Naive thymus-derived CD4-positive, alpha-beta T cell (primary cell): ENCODE results near the gene FAM131B. TPM values are rescaled to one million over a fixed set of nuclear protein-coding genes. Genes with fewer than 3 reads are reported as not detected.

Experiments
- ATAC-seq: fragments of 150-1000 bp; cut with Tn5 transposase; 2 replicates; pipeline ENCODE4 v1.10.0; 2021; ENCODE audit warnings: mild to moderate bottlenecking, moderate library complexity
- CTCF ChIA-PET: fragments of 350-600 bp; sonication (Branson Sonifier 250); formaldehyde crosslinking; loops from one replicate; lab custom pipeline; 2021; ENCODE audit warnings: antibody characterized with exemption; lab: Charles Lee
- POLR2A ChIA-PET: fragments of 350-600 bp; sonication (Branson Sonifier 250); formaldehyde crosslinking; loops from one replicate; lab custom pipeline; 2021; ENCODE audit warnings: antibody characterized with exemption, inconsistent platforms; lab: Charles Lee
- DNase-seq, 9 donors: peaks; one replicate each; pipeline versions ENCODE4 v3.0.0 to v3.0.0-alpha.2; 2020 to 2022; ENCODE audit warnings: mixed read lengths in 1 of 9
- H3K27ac ChIP-seq: one replicate; pipeline ENCODE4 v1.7.0; 2013; ENCODE audit warnings: mild to moderate bottlenecking, low read depth, low read length, moderate library complexity
- H3K27me3 ChIP-seq, 2 donors: one replicate each; pipeline ENCODE4 v1.7.0; 2013; ENCODE audit warnings: low read length in 2 of 2, mild to moderate bottlenecking in 2 of 2, moderate library complexity in 2 of 2; ENCODE audit not compliant: control insufficient read depth in 2 of 2, insufficient read depth in 2 of 2
- H3K36me3 ChIP-seq, 3 experiments: 1 replicate in 2 of 3; 2 replicates in 1 of 3; pipeline ENCODE4 v1.7.0; 2013; ENCODE audit warnings: low read length in 3 of 3, mild to moderate bottlenecking in 3 of 3, moderate library complexity in 1 of 3; ENCODE audit not compliant: insufficient read depth in 3 of 3, control insufficient read depth in 2 of 3
- H3K4me1 ChIP-seq, 2 donors: one replicate each; pipeline ENCODE4 v1.7.0; 2013; ENCODE audit warnings: low read length in 2 of 2, mild to moderate bottlenecking in 2 of 2, moderate library complexity in 1 of 2; ENCODE audit not compliant: control insufficient read depth in 2 of 2, insufficient read depth in 2 of 2
- H3K4me3 ChIP-seq: 2 replicates; pipeline ENCODE4 v1.7.0; 2013; ENCODE audit warnings: mild to moderate bottlenecking, low read length
- H3K9me3 ChIP-seq, 3 experiments: 1 replicate in 2 of 3; 2 replicates in 1 of 3; pipeline ENCODE4 v1.7.0; 2013; ENCODE audit warnings: low read length in 3 of 3; ENCODE audit not compliant: control insufficient read depth in 2 of 3
- H3K27ac Mint-ChIP-seq, 9 donors: one replicate each; pipeline ENCODE4 v1.8.0; 2020 to 2022; ENCODE audit warnings: mixed read lengths in 9 of 9, mild to moderate bottlenecking in 8 of 9, moderate library complexity in 5 of 9, inconsistent platforms in 2 of 9
- H3K27me3 Mint-ChIP-seq, 5 donors: one replicate each; pipeline ENCODE4 v1.8.0; 2021 to 2022; ENCODE audit warnings: mixed read lengths in 5 of 5, mild to moderate bottlenecking in 1 of 5
- H3K36me3 Mint-ChIP-seq, 5 donors: one replicate each; pipeline ENCODE4 v1.8.0; 2020 to 2022; ENCODE audit warnings: mixed read lengths in 5 of 5, mild to moderate bottlenecking in 3 of 5, inconsistent platforms in 1 of 5
- H3K4me1 Mint-ChIP-seq, 7 donors: one replicate each; pipeline ENCODE4 v1.8.0; 2020 to 2022; ENCODE audit warnings: mixed read lengths in 7 of 7, mild to moderate bottlenecking in 3 of 7, inconsistent platforms in 1 of 7
- H3K4me3 Mint-ChIP-seq, 10 donors: one replicate each; pipeline ENCODE4 v1.8.0; 2020 to 2022; ENCODE audit warnings: mild to moderate bottlenecking in 10 of 10, mixed read lengths in 10 of 10, moderate library complexity in 6 of 10, inconsistent platforms in 2 of 10
- H3K9me3 Mint-ChIP-seq, 11 donors: one replicate each; pipeline ENCODE4 v1.8.0; 2020 to 2022; ENCODE audit warnings: mixed read lengths in 11 of 11, mild to moderate bottlenecking in 4 of 11, inconsistent platforms in 1 of 11, moderate library complexity in 1 of 11
- intact Hi-C, 2 donors: fragments of 100-400 bp; cut with micrococcal nuclease; formaldehyde crosslinking; loops; one replicate each; pipeline ENCODE4 v1.15.1; 2023
- polyA plus RNA-seq, 2 donors: library from polyadenylated mRNA; unstranded; fragments of 300-500 nt; fragmentation: Illumina TruSeq; gene quantifications; one replicate each; pipeline ENCODE4 v1.2.3, GENCODE V29; 2021
- total RNA-seq, 6 experiments: library from RNA in 5 of 6; stranded (reverse) in 5 of 6; gene quantifications; 1 replicate in 5 of 6; 2 replicates in 1 of 6; pipeline ENCODE4 v1.2.3 and lab custom pipeline; 2021 to 2026

Gene FAM131B
- total and polyA plus RNA-seq, 7 experiments from 2014 or later, result 0.19 to 1.4 (median 0.53) TPM; not detected in 4

DNA sequence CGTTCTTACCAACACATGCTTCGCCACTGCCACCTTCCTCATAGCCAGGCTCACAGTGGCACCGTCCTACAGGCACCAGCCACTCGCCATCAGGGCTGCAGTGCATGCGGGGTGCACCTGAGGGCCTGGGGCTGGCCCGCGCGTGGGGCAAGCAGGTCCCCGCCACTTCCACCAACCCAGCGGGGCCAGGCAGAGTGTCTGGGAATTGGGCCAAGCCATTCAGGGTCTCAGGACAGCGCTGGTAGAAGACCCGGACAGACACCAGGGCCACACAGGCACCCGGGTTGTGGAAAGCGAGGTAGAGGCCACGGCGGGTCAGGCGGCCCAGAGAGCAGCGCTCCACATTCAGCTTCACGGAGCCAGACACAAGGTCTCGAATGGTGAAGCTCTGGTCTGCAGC is 37.1 kb upstream of the FAM131B start:
- no peak for DNase-seq
- ChIA-PET POLR2A (interaction anchor here (1.2 to 11.4 kb wide), 3 partner anchors 9 to 34 kb away, joined by 4 to 223 read pairs (median 5); partner anchors contain the start of gene ZYX), CTCF (interaction anchor here (1.0 to 1.2 kb wide), 3 partner anchors 8 to 20 kb away, joined by 3 to 5 read pairs (median 4); no protein-coding TSS in a partner anchor)
- Mint-ChIP-seq H3K27me3 (peaks cover 0 to 4% (median 0%) of the 10 kb centered on the region in 5 donors), H3K4me3 (no peak overlapping the region), H3K4me1 (peaks cover 5 to 42% (median 32%) of the 10 kb centered on the region in 7 donors), H3K9me3 (no peaks in the 10 kb centered on the region), H3K36me3 (peaks cover 0 to 39% (median 11%) of the 10 kb centered on the region in 5 donors), H3K27ac (peak overlapping the region in 1 of 9 donors; percentile 17)
- H3K9me3 ChIP-seq, result no peaks in the 10 kb centered on the region
- no peaks in the 10 kb centered on the region for H3K27me3 ChIP-seq
- H3K4me1 ChIP-seq, result peaks cover 0 to 2% of the 10 kb centered on the region in 2 donors
- ATAC-seq, result no peak
- H3K4me3 ChIP-seq, result no peak overlapping the region
- peaks cover 0 to 77% (median 16%) of the 10 kb centered on the region in 3 experiments for H3K36me3 ChIP-seq
- no peak overlapping the region for H3K27ac ChIP-seq
- intact Hi-C loops, result no loop called here

- no peaks in the 10 kb centered on the region for H3K9me3 ChIP-seq
- H3K9me3 Mint-ChIP-seq, result no peaks in the 10 kb centered on the region
- POLR2A ChIA-PET, result interaction anchor here (1.2 to 11.4 kb wide), 2 partner anchors 9 to 20 kb away, joined by 4 to 223 read pairs; partner anchors contain the start of gene ZYX
Measured at GRCh38 chr7:143399151-143399550, 36.6 kb upstream of the FAM131B start.

GRCh38 chr7:143398616-143399015 is 36.1 kb upstream of the FAM131B start:
- intact Hi-C loops, result no loop called here
- no peaks in the 10 kb centered on the region for H3K4me1 ChIP-seq
- no peaks in the 10 kb centered on the region for H3K27me3 ChIP-seq
- POLR2A ChIA-PET, result interaction anchor here (1.2 to 1.3 kb wide), 2 partner anchors 8 to 9 kb away, joined by 4 read pairs; no protein-coding TSS in a partner anchor
- Mint-ChIP-seq H3K4me1 (peaks cover 7 to 36% (median 26%) of the 10 kb centered on the region in 7 donors), H3K36me3 (peaks cover 0 to 37% (median 11%) of the 10 kb centered on the region in 5 donors), H3K4me3 (no peak overlapping the region), H3K27me3 (peaks cover 0 to 2% (median 0%) of the 10 kb centered on the region in 5 donors), H3K27ac (peak overlapping the region in 2 of 9 donors; percentile 3 to 17), H3K9me3 (no peaks in the 10 kb centered on the region)
- no peak overlapping the region for H3K4me3 ChIP-seq
- CTCF ChIA-PET, result interaction anchor here (1.2 kb wide), 1 partner anchor 9 kb away, joined by 4 read pairs; no protein-coding TSS in a partner anchor
- H3K27ac ChIP-seq, result no peak overlapping the region
- ATAC-seq (no peak), DNase-seq (no peak)
- H3K36me3 ChIP-seq, result peaks cover 0 to 85% (median 19%) of the 10 kb centered on the region in 3 experiments
- no peaks in the 10 kb centered on the region for H3K9me3 ChIP-seq

More at GRCh38 chr7:143399151-143399550, 36.6 kb upstream of the FAM131B start:
- no peak for DNase-seq
- Histone ChIP-seq H3K27me3 (no peaks in the 10 kb centered on the region), H3K4me3 (no peak overlapping the region), H3K36me3 (peaks cover 0 to 80% (median 16%) of the 10 kb centered on the region in 3 experiments), H3K27ac (no peak overlapping the region), H3K4me1 (no peaks in the 10 kb centered on the region)
- Mint-ChIP-seq H3K4me1 (peaks cover 7 to 38% (median 29%) of the 10 kb centered on the region in 7 donors), H3K27ac (peak overlapping the region in 2 of 9 donors; percentile 3 to 17), H3K27me3 (peaks cover 0 to 2% (median 0%) of the 10 kb centered on the region in 5 donors), H3K4me3 (no peak overlapping the region), H3K36me3 (peaks cover 0 to 36% (median 11%) of the 10 kb centered on the region in 5 donors)
- no peak for ATAC-seq
- CTCF ChIA-PET, result interaction anchor here (1.2 kb wide), 1 partner anchor 8 kb away, joined by 4 read pairs; no protein-coding TSS in a partner anchor
- intact Hi-C loops, result no loop called here

- ATAC-seq (no peak), DNase-seq (no peak)
- Histone ChIP-seq H3K27me3 (no peaks in the 10 kb centered on the region), H3K4me3 (no peak overlapping the region), H3K9me3 (no peaks in the 10 kb centered on the region), H3K4me1 (no peaks in the 10 kb centered on the region), H3K27ac (no peak overlapping the region), H3K36me3 (peaks cover 0 to 92% (median 20%) of the 10 kb centered on the region in 3 experiments)
- POLR2A ChIA-PET, result interaction anchor here (1.3 to 2.0 kb wide), 2 partner anchors 7 to 9 kb away, joined by 4 to 8 read pairs; no protein-coding TSS in a partner anchor
- no peak overlapping the region for H3K4me3 Mint-ChIP-seq
- H3K9me3 Mint-ChIP-seq, result no peaks in the 10 kb centered on the region
- intact Hi-C loops, result no loop called here
- peaks cover 7 to 32% (median 19%) of the 10 kb centered on the region in 7 donors for H3K4me1 Mint-ChIP-seq
- CTCF ChIA-PET, result interaction anchor here (1.2 kb wide), 1 partner anchor 10 kb away, joined by 4 read pairs; no protein-coding TSS in a partner anchor
- H3K36me3 Mint-ChIP-seq, result peaks cover 2 to 40% (median 11%) of the 10 kb centered on the region in 5 donors
- peaks cover 0 to 2% (median 0%) of the 10 kb centered on the region in 5 donors for H3K27me3 Mint-ChIP-seq
- H3K27ac Mint-ChIP-seq, result peak overlapping the region in 5 of 9 donors; percentile 24 to 74 (median 38)
Measured at GRCh38 chr7:143397710-143398530, 35.4 kb upstream of the FAM131B start.

DNA sequence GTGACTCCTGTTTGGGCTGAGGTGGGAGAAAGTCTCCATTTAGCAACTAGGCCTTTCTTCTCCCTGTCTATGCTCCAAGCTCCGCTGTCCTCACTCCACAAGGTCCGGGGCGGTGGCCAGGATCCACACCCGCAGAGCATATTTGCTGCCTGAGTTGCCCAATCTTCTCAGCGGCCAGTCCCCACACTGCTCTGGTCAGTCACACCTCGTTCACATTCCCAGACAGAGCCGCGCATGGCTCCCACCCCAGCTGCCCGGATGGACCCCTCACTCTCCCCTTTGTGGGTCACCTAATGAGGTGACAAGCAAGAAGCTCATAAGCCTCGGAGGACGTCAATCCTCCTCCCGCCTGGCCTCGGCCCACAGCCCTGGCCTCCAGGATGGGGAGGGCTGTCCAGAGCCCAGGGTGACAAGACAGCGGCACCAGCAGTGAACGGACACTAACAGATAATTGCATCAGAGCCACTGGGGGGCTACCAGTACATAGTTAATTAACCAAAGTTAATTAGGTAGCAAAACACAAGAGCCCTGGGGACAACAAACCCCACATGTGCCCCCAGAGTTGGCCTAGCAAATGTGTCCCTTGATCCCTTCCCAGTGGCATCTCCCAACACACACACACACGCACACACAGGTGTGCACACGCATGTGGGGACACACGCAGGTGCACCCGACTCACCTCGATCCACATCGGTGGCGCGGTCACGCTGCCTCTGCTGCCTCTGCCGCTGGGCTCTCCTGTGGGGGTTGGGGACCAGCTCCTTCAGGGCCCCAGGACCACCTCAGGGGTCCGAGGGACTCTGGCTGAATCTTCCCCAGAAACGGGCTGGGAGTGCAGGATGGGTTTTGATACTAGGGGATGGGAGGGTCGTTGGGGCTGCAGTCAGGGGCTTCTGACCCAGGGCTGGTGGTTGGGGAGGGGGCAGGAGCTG is 34.4 kb upstream of the FAM131B start:
- H3K36me3 ChIP-seq, result peaks cover 0 to 98% (median 20%) of the 10 kb centered on the region in 3 experiments
- no peaks in the 10 kb centered on the region for H3K4me1 ChIP-seq
- intact Hi-C loops, result no loop called here
- DNase-seq, result no peak
- H3K4me3 ChIP-seq, result no peak overlapping the region
- Mint-ChIP-seq H3K4me1 (peaks cover 7 to 24% (median 13%) of the 10 kb centered on the region in 7 donors), H3K4me3 (peak overlapping the region in 1 of 10 donors; percentile 7), H3K36me3 (peaks cover 3 to 43% (median 11%) of the 10 kb centered on the region in 5 donors), H3K9me3 (no peaks in the 10 kb centered on the region), H3K27me3 (peaks cover 0 to 2% (median 0%) of the 10 kb centered on the region in 5 donors), H3K27ac (peak overlapping the region in 3 of 9 donors; percentile 63 to 77 (median 74))
- H3K27ac ChIP-seq, result no peak overlapping the region
- no peak for ATAC-seq
- H3K9me3 ChIP-seq, result no peaks in the 10 kb centered on the region
- no peaks in the 10 kb centered on the region for H3K27me3 ChIP-seq
- ChIA-PET POLR2A (interaction anchor here (1.2 to 2.0 kb wide), 4 partner anchors 8 to 14 kb away, joined by 4 to 8 read pairs (median 4); no protein-coding TSS in a partner anchor), CTCF (interaction anchor here (1.5 to 2.1 kb wide), 2 partner anchors 10 to 13 kb away, joined by 5 to 14 read pairs; partner anchors contain the start of gene EPHA1)
